Esophagus squamous epithelium (tissue), 4 donors: ENCODE data around the gene ARHGAP44.

Experiments used
- CTCF ChIP-seq, 6 experiments: fragments of 450-650 bp in 4 of 6; fragments of 200-600 bp in 2 of 6; sonication (generic) in 2 of 6; IDR thresholded peaks; one replicate each; pipeline ENCODE4 v1.5.1; 2016 to 2019; ENCODE audit warnings: antibody characterized with exemption in 6 of 6, mild to moderate bottlenecking in 4 of 6, moderate library complexity in 4 of 6
- POLR2A ChIP-seq, 4 donors: fragments of 450-650 bp; IDR thresholded peaks; one replicate each; pipeline ENCODE4 v1.6.1; 2017; ENCODE audit warnings: antibody characterized with exemption in 4 of 4, mild to moderate bottlenecking in 4 of 4, moderate library complexity in 3 of 4

DNA sequence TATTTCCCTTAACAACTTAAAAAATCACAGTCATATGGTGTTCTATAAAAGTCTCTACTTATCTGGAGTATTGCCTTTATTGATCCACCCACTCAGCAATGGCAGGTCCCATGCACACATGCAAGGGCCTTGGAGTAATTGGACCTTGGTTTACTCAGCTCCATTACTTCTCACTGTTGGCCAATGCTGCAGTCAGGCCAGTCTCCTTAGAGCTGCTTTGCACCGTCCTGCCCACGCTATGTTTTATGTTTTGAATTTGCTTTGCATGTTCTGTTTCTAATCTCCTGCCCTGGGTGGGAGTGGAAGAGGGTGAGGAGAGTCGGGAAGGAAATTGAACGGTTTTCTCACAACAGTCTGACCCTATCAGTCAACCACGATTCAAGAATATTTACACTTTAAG, 23.6 kb downstream of the ARHGAP44 start:
- TF ChIP-seq CTCF (IDR thresholded peaks at IDR 0.05), result no peak
- TF ChIP-seq POLR2A (IDR thresholded peaks at IDR 0.05), result no peak
